SU-DHL-6 (cell line): ENCODE data around the gene RGS17.

Experiments used
- CTCF ChIP-seq: fragments of 200-600 bp; sonication (generic); IDR thresholded peaks from one replicate; pipeline ENCODE4 v1.5.1; 2017; ENCODE audit warnings: antibody characterized with exemption, mild to moderate bottlenecking, low read length, moderate library complexity; ENCODE audit not compliant: insufficient read depth, poor library complexity, severe bottlenecking
- EZH2phosphoT487 ChIP-seq: fragments of 200-600 bp; sonication (generic), shearing (Covaris generic); conservative IDR thresholded peaks from 2 replicates; pipeline ENCODE4 v1.6.1; 2018; ENCODE audit warnings: mild to moderate bottlenecking, antibody characterized with exemption, low read length, moderate library complexity, mixed read lengths

- no peak for TF ChIP-seq CTCF
- no peak for TF ChIP-seq EZH2phosphoT487
Observed at GRCh38 chr6:153073841-153074240, 57.2 kb downstream of the RGS17 start.
